HG03135 (cell line): ENCODE results near the gene OIT3.

ENCODE experiments used
- ATAC-seq: cut with Tn5 transposase; IDR thresholded peaks from one replicate; pipeline ENCODE4 v1.9.1; 2021; ENCODE audit warnings: mild to moderate bottlenecking, moderate library complexity; ENCODE audit not compliant: unreplicated experiment

Gene OIT3

GRCh38 chr10:72893136-72893798 lies at the start of gene OIT3:
Gene OIT3 (plus strand): TSS chr10:72893739. CDS start chr10:72893799, 60 bp downstream.
- ATAC-seq: no peak

- ATAC-seq: no peak
Measured at GRCh38 chr10:72846238-72846637, 47.3 kb upstream of the OIT3 start.

GRCh38 chr10:72847681-72848080 lies 45.9 kb upstream of the OIT3 start:
- ATAC-seq: no peak

GRCh38 chr10:72850861-72851260 lies 42.7 kb upstream of the OIT3 start:
- no peak for ATAC-seq

GRCh38 chr10:72851509-72851908 lies 42.0 kb upstream of the OIT3 start:
- no peak for ATAC-seq

GRCh38 chr10:72852508-72852907 lies 41.0 kb upstream of the OIT3 start:
- ATAC-seq: no peak

- no peak for ATAC-seq
Measured at GRCh38 chr10:72855129-72855528, 38.4 kb upstream of the OIT3 start.

GRCh38 chr10:72855790-72856189 lies 37.7 kb upstream of the OIT3 start:
- ATAC-seq: no peak

GRCh38 chr10:72858067-72858466 lies 35.5 kb upstream of the OIT3 start:
- no peak for ATAC-seq

GRCh38 chr10:72862957-72863356 lies 30.6 kb upstream of the OIT3 start:
- no peak for ATAC-seq

GRCh38 chr10:72875250-72876055 lies 18.1 kb upstream of the OIT3 start:
- ATAC-seq: no peak

GRCh38 chr10:72879245-72879644 lies 14.3 kb upstream of the OIT3 start:
- no peak for ATAC-seq

- ATAC-seq: no peak
Measured at GRCh38 chr10:72881291-72881690, 12.2 kb upstream of the OIT3 start.

GRCh38 chr10:72883861-72884260 lies 9.7 kb upstream of the OIT3 start:
- ATAC-seq: no peak

- no peak for ATAC-seq
Measured at GRCh38 chr10:72885953-72886352, 7.6 kb upstream of the OIT3 start.

GRCh38 chr10:72886621-72887020 lies 6.9 kb upstream of the OIT3 start:
- ATAC-seq: no peak

GRCh38 chr10:72887043-72887442 lies 6.5 kb upstream of the OIT3 start:
- ATAC-seq: no peak

GRCh38 chr10:72888151-72888638 lies 5.3 kb upstream of the OIT3 start:
- ATAC-seq: no peak

GRCh38 chr10:72889391-72889831 lies 4.1 kb upstream of the OIT3 start:
- ATAC-seq: no peak

- ATAC-seq: no peak
Measured at GRCh38 chr10:72890086-72890485, 3.5 kb upstream of the OIT3 start.

- no peak for ATAC-seq
Measured at GRCh38 chr10:72895236-72895850, 1.8 kb downstream of the OIT3 start.

GRCh38 chr10:72898616-72899015 lies 5.1 kb downstream of the OIT3 start:
- no peak for ATAC-seq
